ENCODE measurements around the gene GRID1.
"Not testable (repeated sequence)": the region's sequence is repeated elsewhere in the genome, so short reads cannot be mapped to it uniquely, and the experiment has no call there.

GRID1 gene

DNA sequence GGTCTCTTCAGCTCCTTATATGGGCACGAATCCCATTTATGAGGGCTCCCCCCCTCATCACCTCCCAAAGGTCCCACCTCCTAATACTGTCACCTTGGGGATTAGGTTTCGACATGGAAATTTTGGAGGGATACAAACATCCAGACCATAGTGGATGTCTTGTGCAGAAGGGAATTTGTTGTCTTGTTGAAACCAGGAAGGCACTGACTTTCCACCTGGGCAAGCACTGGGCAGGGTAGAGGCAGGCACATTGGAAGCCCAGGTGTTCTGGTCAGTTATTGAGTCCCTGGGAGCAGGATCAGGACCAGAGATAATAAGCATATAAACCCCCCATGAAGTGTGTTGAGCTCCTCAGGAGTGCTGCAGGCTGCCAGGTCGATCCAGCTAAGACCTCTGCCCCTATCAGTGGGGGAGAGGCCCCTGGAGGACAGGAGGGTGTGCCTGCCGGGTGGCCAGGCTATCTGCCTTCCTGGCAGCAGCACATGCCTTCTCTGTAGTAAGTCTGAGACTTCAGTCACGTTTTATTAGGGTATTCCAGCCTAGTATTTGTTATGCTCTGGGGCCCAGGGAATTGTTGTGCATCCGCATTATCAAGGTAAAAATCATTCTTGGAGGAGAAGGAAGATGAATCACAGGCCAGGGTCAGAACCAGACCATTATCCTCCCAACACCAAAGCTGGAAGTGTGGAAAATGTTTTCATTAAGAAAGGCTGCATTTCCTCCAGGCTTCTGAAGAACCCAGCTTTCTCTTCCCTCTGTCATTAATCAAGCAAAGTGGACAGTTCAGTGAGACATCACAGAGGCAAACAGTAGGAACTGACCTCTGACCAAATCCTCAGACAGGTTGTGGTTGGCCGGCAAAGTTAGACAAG is 503.1 kb downstream of the GRID1 start:
- no peak for TF ChIP-seq JUND (IDR thresholded peaks at IDR 0.05; ENCODE audit: low read depth)
- in situ Hi-C loops (cut with HindIII; ENCODE audit: low pct_unique_long_range_greater_than_20kb, low sequenced_read_pairs), result no loop called here
- DNase-seq (ENCODE audit: low read depth in 1 of 2, low spot score in 1 of 2), result no peak

DNA sequence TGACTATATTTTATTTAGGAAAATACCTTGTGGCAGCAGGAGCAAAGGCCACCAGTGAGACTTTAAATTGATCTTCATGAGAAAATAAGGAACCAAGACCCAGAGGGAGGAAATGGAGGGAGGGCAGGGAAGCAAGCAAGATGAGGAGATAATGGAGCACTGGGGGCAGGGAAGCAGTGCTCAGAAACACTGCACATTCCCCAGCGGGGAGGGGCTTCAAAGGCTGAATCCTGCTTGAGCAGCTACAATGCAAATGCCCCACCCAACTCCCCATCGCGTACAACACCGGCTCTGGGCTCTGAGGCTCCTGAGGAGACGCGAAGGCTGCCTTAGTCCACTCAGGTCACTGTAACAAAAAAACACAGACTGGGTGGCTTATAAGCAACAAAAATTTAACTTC is 503.8 kb downstream of the GRID1 start:
- no peak for TF ChIP-seq JUND (IDR thresholded peaks at IDR 0.05; ENCODE audit: low read depth)
- in situ Hi-C loops (cut with HindIII; ENCODE audit: low pct_unique_long_range_greater_than_20kb, low sequenced_read_pairs), result no loop called here

DNA sequence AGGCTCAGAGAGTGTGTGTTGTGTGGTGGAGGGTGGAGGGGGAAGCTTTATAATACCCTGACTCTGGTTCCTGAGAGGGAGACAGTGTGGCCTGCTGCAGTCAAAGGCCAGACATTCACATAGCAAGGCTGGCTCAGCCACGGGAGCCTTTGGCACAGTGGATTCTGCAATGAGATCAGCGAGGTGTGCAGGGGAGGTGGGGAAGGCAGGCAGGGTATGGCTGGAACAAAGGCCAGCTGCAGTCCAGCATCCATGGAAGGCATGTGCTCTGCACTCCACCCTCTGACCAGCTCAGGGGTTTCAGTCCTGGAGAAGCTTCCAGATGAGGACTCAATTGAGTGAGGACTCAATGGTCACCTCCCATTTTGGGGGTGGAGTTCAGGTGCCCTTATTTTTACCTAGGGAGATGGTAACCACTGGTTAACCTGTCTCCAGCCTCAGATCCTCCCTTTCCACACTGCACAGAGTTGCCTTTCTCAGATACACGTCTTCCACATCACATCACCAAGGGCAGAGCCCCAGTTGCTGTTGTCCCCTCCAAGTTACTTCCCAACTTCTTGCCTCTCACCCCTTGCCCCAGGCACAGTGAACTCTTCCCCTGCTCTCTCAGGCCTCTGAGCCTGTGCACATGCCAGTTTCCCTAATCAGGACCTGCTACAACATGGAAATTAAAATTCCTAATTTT is 504.9 kb downstream of the GRID1 start:
- in situ Hi-C loops (cut with HindIII; ENCODE audit: low pct_unique_long_range_greater_than_20kb, low sequenced_read_pairs), result no loop called here
- no peak for TF ChIP-seq JUND (IDR thresholded peaks at IDR 0.05; ENCODE audit: low read depth)
- no peak for DNase-seq (ENCODE audit: low read depth in 1 of 2, low spot score in 1 of 2)

More for the DNA sequence above, 503.8 kb downstream of the GRID1 start:
- DNase-seq (ENCODE audit: low read depth in 1 of 2, low spot score in 1 of 2), result no peak

DNA sequence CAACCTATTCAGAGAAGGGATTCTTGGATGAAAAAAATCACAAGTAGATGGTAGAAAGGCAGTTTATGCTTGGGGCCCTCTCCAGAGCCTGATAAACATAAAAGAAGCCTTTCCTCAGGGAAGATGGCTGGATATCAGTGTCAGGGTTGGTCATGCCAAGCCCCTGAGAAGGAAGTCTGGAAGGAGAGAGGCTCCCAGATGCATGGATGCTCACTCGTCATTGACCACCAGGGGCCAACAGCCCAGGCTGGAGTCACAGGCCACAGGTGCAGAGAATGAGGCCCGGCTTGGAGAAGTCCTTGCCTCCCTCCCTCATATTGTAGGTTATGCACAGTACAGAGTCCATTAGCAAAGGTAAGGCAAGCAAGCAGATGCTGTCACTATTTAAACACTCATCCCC is 506.7 kb downstream of the GRID1 start:
- DNase-seq (ENCODE audit: low read depth in 1 of 2, low spot score in 1 of 2), result no peak
- TF ChIP-seq JUND (IDR thresholded peaks at IDR 0.05; ENCODE audit: low read depth), result no peak
- in situ Hi-C loops (cut with HindIII; ENCODE audit: low pct_unique_long_range_greater_than_20kb, low sequenced_read_pairs), result no loop called here

DNA sequence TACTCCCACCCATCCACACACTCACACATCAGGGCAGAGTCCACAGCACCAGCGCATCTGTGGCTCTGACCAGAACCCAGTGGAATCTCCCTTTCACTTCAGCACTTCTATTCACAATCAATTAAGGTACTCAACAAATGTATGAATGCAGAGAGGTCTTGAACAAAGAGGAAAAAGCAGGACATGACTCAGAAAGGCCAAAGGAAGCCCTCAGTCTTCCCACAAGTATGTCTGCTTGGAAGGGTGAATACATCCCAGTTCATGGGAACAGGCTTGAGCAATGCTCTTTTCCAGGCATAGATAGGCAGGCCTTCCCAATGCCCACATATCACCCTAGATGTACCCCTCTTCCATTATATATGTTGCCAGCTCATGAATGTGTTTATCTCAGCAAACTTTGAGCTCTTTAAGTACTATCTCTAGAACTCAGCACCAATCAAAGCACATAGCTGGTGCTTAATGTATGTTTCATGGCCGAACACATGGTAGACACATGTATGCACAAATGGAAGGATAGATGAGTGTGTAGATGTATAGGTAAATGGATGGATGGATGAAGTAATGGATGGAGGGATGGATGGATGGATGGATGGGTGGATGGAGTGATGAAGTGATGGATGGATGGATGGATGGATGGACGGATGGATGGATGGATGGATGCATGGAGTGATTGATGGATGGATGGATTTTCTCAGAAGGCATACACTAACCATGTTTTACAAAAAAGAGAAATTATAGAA is 507.6 kb downstream of the GRID1 start:
- TF ChIP-seq JUND (IDR thresholded peaks at IDR 0.05; ENCODE audit: low read depth), result no peak
- DNase-seq (ENCODE audit: low read depth in 1 of 2, low spot score in 1 of 2), result no peak
- in situ Hi-C loops (cut with HindIII; ENCODE audit: low pct_unique_long_range_greater_than_20kb, low sequenced_read_pairs), result no loop called here

DNA sequence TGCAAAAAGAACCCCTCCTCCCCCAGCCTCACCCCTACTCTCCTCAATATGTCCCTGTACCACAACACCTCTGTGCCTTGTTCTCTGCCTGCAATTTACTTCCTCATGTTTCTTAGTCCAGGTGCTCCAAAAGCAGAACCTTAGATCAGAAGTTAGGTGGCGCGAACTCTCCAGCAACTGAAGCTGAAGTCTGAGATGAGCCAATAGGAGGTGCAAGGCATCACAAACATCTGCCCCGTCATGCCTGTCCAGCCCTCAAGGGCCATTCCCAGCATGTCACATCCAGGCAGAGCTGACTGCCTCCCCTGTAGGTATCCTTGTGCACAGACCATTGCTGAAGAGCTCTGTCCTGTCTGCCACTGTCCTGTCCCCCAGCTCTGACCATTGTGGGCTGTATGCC is 508.8 kb downstream of the GRID1 start:
- no peak for TF ChIP-seq JUND (IDR thresholded peaks at IDR 0.05; ENCODE audit: low read depth)
- in situ Hi-C loops (cut with HindIII; ENCODE audit: low pct_unique_long_range_greater_than_20kb, low sequenced_read_pairs), result no loop called here
- no peak for DNase-seq (ENCODE audit: low read depth in 1 of 2, low spot score in 1 of 2)

DNA sequence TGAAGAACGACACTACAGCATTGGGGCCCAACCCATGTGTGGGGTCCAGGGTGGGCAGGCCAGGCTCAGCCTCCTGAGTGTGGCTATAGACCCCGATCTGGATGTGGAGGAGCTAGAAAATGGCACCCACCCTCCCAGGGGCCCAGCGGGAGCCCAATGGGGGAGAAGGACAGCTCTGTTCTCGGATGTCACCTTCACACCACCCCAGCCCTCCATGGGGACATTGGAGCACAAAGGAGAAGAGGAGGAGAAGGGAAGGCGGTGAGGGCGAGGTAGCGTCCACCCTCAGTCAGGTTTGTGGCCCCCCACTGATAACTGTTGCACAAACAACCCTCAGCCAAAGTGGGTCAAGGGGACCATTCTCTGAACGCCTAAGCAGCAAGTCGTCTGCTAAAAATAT is 509.3 kb downstream of the GRID1 start:
- no peak for DNase-seq (ENCODE audit: low read depth in 1 of 2, low spot score in 1 of 2)
- in situ Hi-C loops (cut with HindIII; ENCODE audit: low pct_unique_long_range_greater_than_20kb, low sequenced_read_pairs), result no loop called here
- no peak for TF ChIP-seq JUND (IDR thresholded peaks at IDR 0.05; ENCODE audit: low read depth)

DNA sequence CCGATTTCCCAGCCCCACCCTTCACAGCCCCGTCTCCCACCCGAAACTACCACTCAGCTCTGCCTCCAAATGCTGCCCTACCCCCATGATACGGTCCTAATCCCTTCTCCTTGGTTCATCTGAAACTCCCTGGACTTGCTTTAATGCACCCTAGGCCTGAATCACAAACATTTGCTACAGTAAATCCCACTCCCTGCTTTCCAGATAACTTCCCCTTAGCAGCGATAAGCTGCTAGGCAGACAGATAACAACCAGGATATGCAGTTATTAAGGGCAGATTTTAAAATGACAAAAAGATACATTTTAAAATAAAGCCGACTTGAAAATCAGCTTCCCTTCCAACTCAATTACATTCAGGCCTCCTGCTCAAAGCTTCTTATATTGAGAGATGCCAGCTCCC is 514.7 kb downstream of the GRID1 start:
- DNase-seq (ENCODE audit: low read depth in 1 of 2, low spot score in 1 of 2), result no peak
- in situ Hi-C loops (cut with HindIII; ENCODE audit: low pct_unique_long_range_greater_than_20kb, low sequenced_read_pairs), result no loop called here
- no peak for TF ChIP-seq JUND (IDR thresholded peaks at IDR 0.05; ENCODE audit: low read depth)

DNA sequence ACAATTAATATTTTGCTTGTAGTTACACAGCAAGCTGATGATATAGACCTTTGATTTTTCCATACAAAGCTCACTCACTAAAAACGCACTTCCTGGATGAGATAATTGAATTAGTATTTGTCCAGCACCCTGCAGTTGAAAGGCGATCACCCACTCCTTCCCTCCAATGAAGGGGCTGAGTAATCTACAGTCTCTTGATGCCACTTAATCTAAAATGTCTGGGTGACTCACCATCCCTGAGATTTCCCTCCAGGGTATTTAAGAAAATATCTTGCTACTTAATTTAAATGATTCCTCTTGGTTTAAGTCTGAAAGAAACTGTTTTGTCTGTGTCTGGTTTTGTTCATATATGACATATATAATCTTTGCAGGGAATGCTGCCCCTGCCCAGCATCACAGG is 515.3 kb downstream of the GRID1 start:
- no peak for DNase-seq (ENCODE audit: low read depth in 1 of 2, low spot score in 1 of 2)
- TF ChIP-seq JUND (IDR thresholded peaks at IDR 0.05; ENCODE audit: low read depth), result no peak
- in situ Hi-C loops (cut with HindIII; ENCODE audit: low pct_unique_long_range_greater_than_20kb, low sequenced_read_pairs), result no loop called here

DNA sequence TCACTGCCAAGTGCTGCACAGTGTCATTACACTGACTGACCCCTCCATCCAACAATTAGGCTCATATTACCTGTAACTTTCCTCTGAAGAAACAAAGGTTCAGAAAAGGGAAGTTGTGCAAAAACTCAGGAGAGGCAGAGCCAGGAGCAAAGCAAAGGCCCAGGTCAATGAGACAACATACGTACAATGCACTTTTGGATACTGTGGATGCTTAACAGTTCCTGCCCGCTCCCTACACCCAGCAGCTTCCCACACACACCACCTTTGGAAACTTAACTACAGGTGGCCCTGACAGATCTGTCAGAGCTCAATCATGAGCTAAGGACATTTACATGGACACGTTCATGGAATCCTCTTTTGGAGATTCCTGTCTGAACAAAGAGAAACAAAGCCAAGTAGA is 515.9 kb downstream of the GRID1 start:
- no peak for DNase-seq (ENCODE audit: low read depth in 1 of 2, low spot score in 1 of 2)
- in situ Hi-C loops (cut with HindIII; ENCODE audit: low pct_unique_long_range_greater_than_20kb, low sequenced_read_pairs), result no loop called here
- no peak for TF ChIP-seq JUND (IDR thresholded peaks at IDR 0.05; ENCODE audit: low read depth)

DNA sequence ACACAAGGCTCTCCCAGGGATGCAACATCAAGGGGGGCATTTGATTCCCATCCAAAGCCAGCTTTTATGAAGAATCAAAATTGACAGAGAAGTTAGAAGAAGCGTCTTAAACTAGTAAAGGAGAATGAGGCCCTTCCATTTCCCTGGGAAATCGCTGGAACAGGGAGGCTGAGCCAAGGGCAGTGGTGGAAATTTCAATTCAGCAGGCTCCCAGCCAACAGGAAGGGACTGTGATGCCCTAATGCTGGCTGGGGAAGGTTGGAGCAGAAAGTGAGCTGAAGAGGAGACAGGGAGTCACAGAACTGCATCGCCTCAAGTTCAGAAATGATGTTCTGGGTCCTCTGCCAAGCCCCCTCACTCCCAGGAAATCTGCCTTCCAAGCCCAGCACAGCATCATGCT is 517.3 kb downstream of the GRID1 start:
- no peak for TF ChIP-seq JUND (IDR thresholded peaks at IDR 0.05; ENCODE audit: low read depth)
- in situ Hi-C loops (cut with HindIII; ENCODE audit: low pct_unique_long_range_greater_than_20kb, low sequenced_read_pairs), result no loop called here
- no peak for DNase-seq (ENCODE audit: low read depth in 1 of 2, low spot score in 1 of 2)

DNA sequence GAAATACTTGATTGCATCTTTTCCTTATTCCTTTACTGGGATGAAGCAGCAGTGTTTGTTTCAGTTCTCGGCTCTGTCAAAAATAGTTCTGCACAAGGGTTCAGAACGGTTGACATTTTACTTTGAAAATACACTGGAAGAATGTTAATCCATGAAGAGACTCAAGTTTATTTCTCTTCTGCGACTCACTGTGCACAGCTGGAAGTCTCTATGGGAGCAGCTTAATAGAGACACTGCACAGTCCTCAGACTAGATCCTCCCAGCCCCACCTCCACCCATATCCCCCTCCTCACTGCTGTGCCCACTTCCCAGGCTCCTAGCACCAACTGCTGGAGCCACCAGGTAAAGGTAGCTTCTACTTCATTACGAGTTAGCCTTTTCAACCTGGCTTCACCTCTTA is 517.8 kb downstream of the GRID1 start:
- no peak for DNase-seq (ENCODE audit: low read depth in 1 of 2, low spot score in 1 of 2)
- in situ Hi-C loops (cut with HindIII; ENCODE audit: low pct_unique_long_range_greater_than_20kb, low sequenced_read_pairs), result no loop called here
- no peak for TF ChIP-seq JUND (IDR thresholded peaks at IDR 0.05; ENCODE audit: low read depth)

DNA sequence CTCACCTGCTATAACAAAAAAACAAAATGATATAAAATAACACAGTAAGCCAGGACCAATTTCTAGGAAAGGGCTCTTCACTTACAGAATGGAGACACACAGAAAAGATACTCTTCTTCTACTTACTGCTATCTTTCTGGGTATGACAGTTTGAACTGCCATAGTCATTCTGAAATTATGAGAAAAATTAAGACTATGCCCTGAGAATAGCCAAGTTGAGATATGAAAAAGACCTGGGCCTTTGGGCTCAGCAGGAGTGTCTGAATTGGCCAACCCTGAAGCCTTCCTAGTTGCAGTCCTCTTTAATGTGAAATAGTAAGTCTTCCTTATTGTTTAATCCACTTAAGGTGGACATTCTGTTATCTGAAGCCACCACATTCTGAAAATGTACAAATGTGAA is 519.5 kb downstream of the GRID1 start:
- no peak for TF ChIP-seq JUND (IDR thresholded peaks at IDR 0.05; ENCODE audit: low read depth)
- DNase-seq (ENCODE audit: low read depth in 1 of 2, low spot score in 1 of 2), result no peak
- in situ Hi-C loops (cut with HindIII; ENCODE audit: low pct_unique_long_range_greater_than_20kb, low sequenced_read_pairs), result no loop called here

DNA sequence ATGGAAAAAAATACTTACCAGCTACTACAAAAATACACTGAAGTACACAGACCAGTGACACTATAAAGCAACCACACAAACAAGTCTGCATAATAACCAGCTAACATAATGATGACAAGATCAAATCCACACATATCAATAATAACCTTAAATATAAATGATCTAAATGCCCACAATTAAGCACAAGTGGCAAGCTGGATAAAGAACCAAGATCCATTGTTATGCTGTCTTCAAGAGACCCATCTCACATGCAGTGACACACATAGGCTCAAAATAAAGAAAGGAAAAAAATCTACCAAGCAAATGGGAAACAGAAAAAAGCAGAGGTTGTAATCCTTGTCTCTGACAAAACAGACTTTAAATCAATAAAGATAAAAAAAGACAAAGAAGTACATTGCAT is 527.9 kb downstream of the GRID1 start:
- in situ Hi-C loops (cut with HindIII; ENCODE audit: low pct_unique_long_range_greater_than_20kb, low sequenced_read_pairs); DNase-seq (ENCODE audit: low read depth in 1 of 2, low spot score in 1 of 2): not testable (repeated sequence)
